ENCODE measurements around the gene LSM3.
A peak's percentile ranks its signal among the peaks of the same experiment; 100 is the strongest.

Gene LSM3

DNA sequence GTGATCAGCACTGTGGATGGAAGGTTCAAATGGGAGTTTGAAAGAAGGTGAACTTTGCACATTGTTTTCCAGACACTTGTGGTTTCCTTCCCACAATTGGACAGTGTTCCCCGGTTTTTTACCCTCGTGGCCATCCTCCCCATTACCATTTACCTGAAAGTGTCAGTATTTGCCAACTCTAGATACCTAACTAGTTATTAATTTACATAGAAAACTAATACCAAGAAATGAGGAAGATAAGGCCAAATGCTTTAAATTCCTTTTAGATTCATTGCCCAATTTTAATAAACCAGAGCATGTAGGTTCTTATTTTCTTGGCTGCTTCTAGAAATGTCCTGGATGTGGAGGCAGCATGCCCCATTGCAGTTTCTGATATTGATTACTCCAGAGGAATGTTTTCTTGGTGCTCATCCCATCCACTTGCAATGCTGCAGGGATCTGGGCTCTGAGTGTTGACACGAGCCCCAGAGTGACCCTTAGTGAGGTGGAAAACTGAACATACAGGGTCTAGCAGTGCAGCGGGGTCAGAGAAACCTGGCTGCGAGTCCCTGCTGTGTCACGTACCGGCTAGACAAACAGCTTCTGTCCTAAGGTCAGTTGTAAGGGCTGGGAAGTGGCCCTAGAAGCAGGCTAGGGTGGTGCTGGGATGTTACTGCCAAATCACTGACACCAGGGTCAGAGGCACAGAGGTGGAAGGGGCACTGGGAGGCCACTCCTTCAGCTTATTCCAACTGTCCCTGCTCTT, 23.5 kb downstream of the LSM3 start:
- no peak for DNase-seq

GRCh38 chr3:14202874-14203520, 24.4 kb downstream of the LSM3 start:
- DNase-seq, result no peak

- DNase-seq, result peak; percentile 51
Measured at GRCh38 chr3:14203521-14204079, 25.0 kb downstream of the LSM3 start.

GRCh38 chr3:14204515-14205284, 26.1 kb downstream of the LSM3 start:
- DNase-seq, result no peak

DNA sequence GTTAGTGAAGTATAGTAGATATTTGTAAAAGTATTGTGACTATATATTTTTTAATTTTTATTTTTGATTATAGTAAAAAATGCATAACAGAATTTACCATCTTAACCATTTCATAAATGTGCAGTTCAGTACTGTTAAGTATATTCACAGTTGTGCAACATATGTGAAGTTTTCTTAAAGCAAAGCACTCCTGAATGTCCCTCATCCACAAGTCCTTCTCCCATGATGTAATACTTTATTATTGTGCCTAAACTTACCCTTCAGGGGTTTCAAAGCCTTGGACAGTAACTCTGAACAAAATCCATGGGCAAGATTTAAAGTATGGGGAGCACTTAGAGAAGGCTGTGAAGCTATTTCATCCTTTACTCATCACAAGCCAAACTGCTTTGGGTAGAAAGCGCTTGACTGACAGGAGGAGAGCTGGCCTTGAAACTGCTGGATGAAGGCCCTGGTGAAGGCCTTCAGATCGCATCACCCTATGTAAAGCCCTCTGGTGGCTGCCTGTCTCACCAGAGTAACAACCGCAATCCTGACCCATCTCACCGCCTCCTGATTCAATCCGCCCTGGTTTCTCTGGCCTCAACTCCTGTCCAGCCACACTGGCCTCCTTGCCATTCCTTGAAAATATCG, 28.0 kb downstream of the LSM3 start:
- no peak for DNase-seq

DNA sequence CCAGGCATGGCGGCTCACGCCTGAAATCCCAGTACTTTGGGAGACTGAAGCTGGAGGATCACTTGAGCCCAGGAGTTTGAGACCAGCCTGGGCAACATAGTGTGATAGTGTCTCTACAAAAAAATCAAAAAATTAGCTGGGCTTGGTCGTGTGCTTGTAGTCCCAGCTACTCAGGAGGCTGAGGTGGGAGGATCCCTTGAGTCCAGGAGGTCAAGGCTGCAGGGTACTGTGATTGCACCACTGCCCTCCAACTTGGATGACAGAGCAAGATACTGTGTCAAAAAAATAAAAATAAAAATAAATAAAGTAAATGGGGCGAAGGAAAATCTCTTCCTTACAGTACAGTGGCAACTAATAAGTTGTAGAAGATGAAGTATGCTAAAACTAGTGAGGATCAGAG, 29.6 kb downstream of the LSM3 start:
- DNase-seq, result no peak

GRCh38 chr3:14208977-14209394, 30.4 kb downstream of the LSM3 start:
- DNase-seq, result no peak

- no peak for DNase-seq
Measured at GRCh38 chr3:14209581-14210289, 31.1 kb downstream of the LSM3 start.

DNA sequence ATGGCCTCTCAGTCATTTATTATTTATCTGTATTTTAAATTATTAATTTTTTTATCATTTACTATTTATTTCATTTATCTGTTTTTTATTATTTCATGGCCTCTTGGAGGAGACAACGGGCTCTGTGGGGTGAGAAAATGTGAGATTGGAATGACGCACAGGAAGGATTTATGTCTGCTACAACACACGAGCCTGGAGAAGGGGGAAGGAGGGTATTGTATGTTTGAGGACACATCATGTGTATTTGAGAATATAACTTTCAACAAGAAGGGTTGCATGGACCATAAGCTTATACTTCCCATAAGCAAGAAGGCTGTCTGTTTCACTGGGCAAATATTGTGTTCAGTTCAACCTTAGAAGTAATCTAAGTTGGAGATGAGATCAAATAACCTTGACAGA, 31.7 kb downstream of the LSM3 start:
- no peak for DNase-seq

DNA sequence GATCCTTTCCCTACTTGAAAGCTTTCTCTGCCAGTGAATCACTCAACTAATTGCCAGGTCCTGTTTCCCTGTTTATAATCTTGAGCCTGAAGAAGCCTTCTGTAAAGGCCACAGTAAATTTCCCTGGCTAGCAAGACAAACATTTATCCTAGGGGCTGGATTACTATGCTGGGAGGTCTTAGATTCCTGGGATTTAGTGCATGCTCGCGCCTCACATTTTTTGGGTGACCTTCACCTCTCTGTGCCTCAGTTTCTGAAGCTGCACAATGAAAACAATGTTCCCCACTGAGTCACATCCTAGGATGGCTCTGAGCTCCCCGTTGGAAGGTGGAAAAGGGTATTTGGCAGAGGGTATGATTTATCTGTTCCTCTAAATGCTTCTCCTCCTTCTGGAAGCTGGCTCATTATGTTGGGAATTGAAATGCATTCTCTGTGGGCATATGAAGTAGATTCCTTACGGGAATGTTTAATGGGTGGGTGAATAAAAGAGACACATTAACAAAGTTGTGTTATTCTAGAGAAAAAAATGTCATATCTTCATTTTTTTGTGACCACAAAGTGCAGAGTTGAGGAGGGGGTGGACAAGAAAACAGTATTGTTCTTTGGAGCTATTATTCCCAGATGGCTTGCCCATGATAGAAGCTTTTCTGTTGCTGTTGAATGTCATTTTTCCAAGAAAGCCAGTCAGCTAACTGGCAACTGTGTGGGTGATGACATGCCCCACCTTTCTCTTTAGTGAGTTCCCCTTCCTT, 32.4 kb downstream of the LSM3 start:
- DNase-seq, result no peak

DNA sequence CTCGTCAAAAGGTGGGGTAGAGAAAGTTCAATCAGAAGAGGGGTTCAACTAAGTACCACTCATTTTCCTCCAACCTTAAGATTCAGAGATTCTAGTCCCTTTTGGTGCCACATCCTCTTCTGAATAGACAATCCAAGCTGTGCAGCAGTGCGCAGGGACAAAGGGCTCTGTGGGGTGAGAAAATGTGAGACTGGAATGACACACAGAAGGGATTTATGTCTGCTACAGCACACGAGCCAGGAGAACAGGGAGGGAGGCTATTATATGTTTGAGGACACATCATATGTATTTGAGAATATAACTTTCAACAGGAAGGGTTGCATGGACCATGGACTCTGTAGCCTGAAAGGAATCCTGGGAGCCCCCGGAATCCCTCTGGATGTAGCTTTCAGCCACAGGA, 33.0 kb downstream of the LSM3 start:
- no peak for DNase-seq

GRCh38 chr3:14212032-14212431, 33.4 kb downstream of the LSM3 start:
- DNase-seq, result no peak

DNA sequence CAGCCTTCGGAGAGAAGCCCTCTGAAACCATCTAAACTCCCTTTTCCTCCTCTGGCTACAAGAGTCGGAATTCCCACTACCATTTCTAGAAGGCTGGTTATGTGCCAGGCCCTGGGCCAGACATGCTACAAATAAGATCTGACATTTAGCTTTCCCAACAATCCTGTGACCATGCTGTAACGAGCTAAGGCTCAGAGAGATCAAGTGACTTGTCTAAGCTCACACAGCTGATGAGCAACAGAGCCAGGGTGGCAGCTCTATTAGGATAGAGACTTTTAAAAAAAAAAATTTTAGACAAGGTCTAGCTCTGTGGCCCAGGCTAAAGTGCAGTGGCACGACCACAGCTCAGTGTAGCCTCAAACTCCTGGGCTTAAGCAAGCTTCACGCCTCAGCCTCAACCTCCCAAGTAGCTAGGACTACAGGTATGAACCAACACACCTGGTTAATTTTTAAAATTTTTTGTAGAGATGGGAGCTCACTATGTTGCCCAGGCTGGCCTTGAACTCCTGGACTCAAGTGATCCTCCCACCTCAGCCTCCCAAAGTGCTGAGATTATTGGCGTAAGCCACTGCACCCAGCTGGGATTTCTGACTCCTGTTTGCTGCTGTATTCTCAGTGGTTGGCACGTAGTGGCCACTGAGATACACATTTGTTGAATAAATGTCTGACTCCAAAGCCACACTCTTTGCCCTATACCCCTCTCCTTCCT, 34.6 kb downstream of the LSM3 start:
- DNase-seq, result no peak

GRCh38 chr3:14214764-14215163, 36.1 kb downstream of the LSM3 start:
- DNase-seq, result no peak

- no peak for DNase-seq
Measured at GRCh38 chr3:14216257-14217048, 37.8 kb downstream of the LSM3 start.

- no peak for DNase-seq
Measured at GRCh38 chr3:14218355-14218754, 39.7 kb downstream of the LSM3 start.

DNA sequence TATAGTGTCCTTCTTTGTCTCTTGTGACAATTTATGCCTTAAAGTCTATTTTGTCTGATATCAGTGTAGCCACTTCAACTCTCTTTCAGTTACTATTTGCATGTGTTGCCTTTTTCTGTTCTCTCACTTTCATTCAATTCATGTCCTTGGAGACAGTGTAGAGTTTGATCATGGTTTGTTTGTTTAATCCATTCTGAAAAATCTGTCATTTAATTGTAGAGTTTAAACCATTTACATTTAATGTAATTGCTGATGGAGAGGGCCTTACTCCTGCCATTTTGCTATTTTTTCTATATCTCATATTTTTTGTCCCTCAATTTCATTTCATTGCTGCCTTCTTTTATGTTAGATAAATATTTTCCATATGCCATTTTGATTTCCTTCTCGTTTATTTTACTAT, 42.3 kb downstream of the LSM3 start:
- DNase-seq, result no peak

- no peak for DNase-seq
Measured at GRCh38 chr3:14221902-14222301, 43.3 kb downstream of the LSM3 start.

- no peak for DNase-seq
Measured at GRCh38 chr3:14222457-14222856, 43.8 kb downstream of the LSM3 start.

GRCh38 chr3:14222900-14223594, 44.4 kb downstream of the LSM3 start:
- DNase-seq, result no peak

All from NCI-H146 (cell line).